Lower lobe of right lung (tissue), 2 donors: ENCODE data around the gene DNTTIP2. TPM values are rescaled to one million over a fixed set of nuclear protein-coding genes. Genes with fewer than 3 reads are reported as not detected.

Experiments used
- ATAC-seq, 2 donors: fragments of 200-7000 bp; cut with Tn5 transposase; one replicate each; pipeline ENCODE4 v1.9.1; 2020 to 2022; ENCODE audit warnings: mild to moderate bottlenecking in 2 of 2, moderate library complexity in 2 of 2
- DNase-seq: peaks from one replicate; pipeline ENCODE4 v3.0.0-alpha.2; 2020
- H3K27ac ChIP-seq: fragments of 200-600 bp; one replicate; pipeline ENCODE4 v1.8.0; 2022
- H3K27me3 ChIP-seq: fragments of 200-600 bp; one replicate; pipeline ENCODE4 v1.8.0; 2022; ENCODE audit warnings: low read depth
- H3K36me3 ChIP-seq: fragments of 200-600 bp; one replicate; pipeline ENCODE4 v1.8.0; 2022; ENCODE audit warnings: mild to moderate bottlenecking
- H3K4me1 ChIP-seq: fragments of 200-600 bp; one replicate; pipeline ENCODE4 v1.8.0; 2022
- H3K4me3 ChIP-seq: fragments of 200-600 bp; one replicate; pipeline ENCODE4 v1.8.0; 2022; ENCODE audit warnings: mild to moderate bottlenecking
- H3K9me3 ChIP-seq: fragments of 200-600 bp; one replicate; pipeline ENCODE4 v1.8.0; 2022
- intact Hi-C: fragments of 100-400 bp; cut with DNase I; formaldehyde crosslinking; loops from one replicate; pipeline ENCODE4 v1.11.0; 2022
- total RNA-seq: library from RNA; stranded (reverse); fragmentation: NEBNext Ultra II Directional; extraction: Animal tissue kit (Norgen Biotek cat#: 25700); gene quantifications from one replicate; pipeline ENCODE4 v1.2.1, GENCODE V29; 2021
- TF ChIP-seq, protein P1 (sequence below): fragments of 200-600 bp; IDR thresholded peaks from one replicate; pipeline ENCODE4 v1.8.0; 2022; ENCODE audit warnings: antibody characterized with exemption, mild to moderate bottlenecking
- donor health status: DM: no; HTN: yes; CAD: no; lungs with severe emphysema.

Gene DNTTIP2
- total RNA-seq, 1 donor from 2014 or later = 46.8 TPM

GRCh38 chr1:93827128-93827527, 51.9 kb downstream of the DNTTIP2 start:
- ATAC-seq (no peak), DNase-seq (no peak)
- no peaks in the 10 kb centered on the region for H3K9me3 ChIP-seq
- H3K27me3 ChIP-seq = no peaks in the 10 kb centered on the region
- no peaks in the 10 kb centered on the region for H3K36me3 ChIP-seq
- no peaks in the 10 kb centered on the region for H3K4me1 ChIP-seq
- H3K27ac ChIP-seq = no peak overlapping the region
- no peak overlapping the region for H3K4me3 ChIP-seq
- TF ChIP-seq, protein P1, sequence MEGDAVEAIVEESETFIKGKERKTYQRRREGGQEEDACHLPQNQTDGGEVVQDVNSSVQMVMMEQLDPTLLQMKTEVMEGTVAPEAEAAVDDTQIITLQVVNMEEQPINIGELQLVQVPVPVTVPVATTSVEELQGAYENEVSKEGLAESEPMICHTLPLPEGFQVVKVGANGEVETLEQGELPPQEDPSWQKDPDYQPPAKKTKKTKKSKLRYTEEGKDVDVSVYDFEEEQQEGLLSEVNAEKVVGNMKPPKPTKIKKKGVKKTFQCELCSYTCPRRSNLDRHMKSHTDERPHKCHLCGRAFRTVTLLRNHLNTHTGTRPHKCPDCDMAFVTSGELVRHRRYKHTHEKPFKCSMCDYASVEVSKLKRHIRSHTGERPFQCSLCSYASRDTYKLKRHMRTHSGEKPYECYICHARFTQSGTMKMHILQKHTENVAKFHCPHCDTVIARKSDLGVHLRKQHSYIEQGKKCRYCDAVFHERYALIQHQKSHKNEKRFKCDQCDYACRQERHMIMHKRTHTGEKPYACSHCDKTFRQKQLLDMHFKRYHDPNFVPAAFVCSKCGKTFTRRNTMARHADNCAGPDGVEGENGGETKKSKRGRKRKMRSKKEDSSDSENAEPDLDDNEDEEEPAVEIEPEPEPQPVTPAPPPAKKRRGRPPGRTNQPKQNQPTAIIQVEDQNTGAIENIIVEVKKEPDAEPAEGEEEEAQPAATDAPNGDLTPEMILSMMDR = no peak
- intact Hi-C loops = no loop called here

DNA sequence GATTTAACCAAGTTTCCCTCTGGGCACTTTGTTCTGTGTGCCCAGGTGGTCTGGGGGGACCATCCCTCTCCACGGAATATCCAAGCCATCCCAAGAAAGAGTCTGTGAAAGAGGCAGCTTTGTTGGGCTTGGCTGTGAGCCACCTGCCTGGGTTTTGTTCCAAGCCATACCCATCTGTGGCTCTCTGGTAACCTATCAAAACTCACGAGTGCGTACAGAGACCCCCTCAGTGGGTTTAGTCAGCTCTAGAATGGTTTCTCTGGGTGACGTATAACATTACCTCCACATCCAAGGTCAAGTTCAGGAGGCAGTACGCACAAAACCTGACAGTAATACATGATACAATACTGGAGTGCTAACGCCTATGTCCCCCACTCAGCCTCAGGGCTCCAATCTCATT, 54.2 kb downstream of the DNTTIP2 start:
- Histone ChIP-seq H3K27ac (no peak overlapping the region), H3K4me3 (no peak overlapping the region), H3K9me3 (no peaks in the 10 kb centered on the region), H3K4me1 (no peaks in the 10 kb centered on the region), H3K27me3 (no peaks in the 10 kb centered on the region), H3K36me3 (no peaks in the 10 kb centered on the region)
- TF ChIP-seq, protein P1 = no peak
- ATAC-seq (no peak), DNase-seq (no peak)
- intact Hi-C loops = no loop called here

DNA sequence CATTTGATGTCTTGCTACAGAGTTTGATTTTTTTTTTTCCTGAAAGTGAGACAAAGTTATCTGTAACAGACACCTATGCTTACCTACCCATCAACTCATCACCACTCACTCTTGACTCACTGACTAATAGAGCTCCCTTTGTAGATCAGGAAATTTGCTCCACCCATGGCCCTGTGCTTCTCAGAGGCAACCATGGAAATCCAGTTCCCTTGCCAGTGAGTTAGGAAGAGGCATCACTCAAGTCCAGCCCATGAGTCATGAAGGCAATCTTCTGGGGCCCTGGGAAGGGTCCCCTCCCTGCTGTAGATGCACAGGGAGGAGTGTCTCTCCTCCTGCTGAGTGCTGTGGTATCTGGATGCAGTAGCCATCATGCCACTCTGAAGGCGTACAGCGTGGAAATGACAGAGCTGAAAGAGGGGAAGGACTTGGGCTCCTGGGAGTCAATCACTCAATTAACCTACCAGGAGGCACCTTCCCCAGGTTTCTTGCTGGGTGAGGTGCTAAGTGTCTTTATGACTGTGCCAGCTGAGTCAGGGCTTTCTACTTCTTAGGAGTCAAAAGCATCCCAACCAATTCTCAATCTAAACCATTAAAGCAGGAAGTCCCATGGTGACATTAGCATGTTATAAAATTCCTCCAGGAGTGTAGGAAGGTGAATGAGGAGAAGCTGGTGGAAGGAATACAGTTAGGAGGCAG, 56.1 kb downstream of the DNTTIP2 start:
- ATAC-seq = no peak
- TF ChIP-seq, protein P1 = no peak
- H3K9me3 ChIP-seq = no peaks in the 10 kb centered on the region

DNA sequence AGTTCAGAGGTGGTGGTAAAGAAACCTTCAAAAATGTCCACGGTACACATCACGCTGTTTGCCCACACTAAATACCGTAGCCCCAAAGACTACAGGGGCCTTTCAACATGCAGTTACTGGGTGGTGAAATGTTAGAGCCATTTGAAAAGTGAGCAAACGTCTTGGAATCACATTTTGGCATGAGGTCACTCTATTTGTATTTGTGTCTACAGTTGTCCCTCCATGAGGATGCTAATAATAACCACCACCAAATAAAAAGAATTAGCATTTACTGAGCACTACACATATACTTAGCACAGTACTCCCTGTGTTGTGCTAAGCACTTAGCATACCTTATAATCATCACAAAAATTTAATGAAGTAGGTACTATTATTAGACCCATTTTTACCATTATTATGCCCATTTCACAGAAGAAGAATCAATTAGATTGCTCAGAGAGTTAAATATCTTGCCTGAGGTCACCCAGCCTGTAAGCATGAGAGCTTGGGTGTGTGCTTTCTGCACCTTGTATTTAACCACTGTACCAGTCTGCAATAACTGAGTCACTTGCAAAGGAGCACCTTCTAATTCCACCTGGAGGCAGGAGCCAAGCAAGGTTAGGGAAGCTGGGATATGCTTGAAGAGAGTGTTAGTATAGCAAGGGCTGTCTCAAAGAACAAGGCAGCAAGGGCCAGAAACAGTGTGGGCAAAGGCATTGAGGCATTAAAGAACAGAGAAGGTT, 57.4 kb downstream of the DNTTIP2 start:
- no peaks in the 10 kb centered on the region for H3K9me3 ChIP-seq
- peaks cover 20% of the 10 kb centered on the region for H3K4me1 ChIP-seq
- no peak overlapping the region for H3K27ac ChIP-seq
- ATAC-seq (no peak), DNase-seq (no peak)
- intact Hi-C loops = no loop called here
- H3K27me3 ChIP-seq = no peaks in the 10 kb centered on the region
- H3K4me3 ChIP-seq = no peak overlapping the region
- no peaks in the 10 kb centered on the region for H3K36me3 ChIP-seq
- TF ChIP-seq, protein P1 = no peak

More for the DNA sequence above, 56.1 kb downstream of the DNTTIP2 start:
- H3K27ac ChIP-seq = no peak overlapping the region
- H3K27me3 ChIP-seq = no peaks in the 10 kb centered on the region
- H3K36me3 ChIP-seq = no peaks in the 10 kb centered on the region
- H3K4me3 ChIP-seq = no peak overlapping the region
- no peak for DNase-seq
- intact Hi-C loops = no loop called here
- H3K4me1 ChIP-seq = peaks cover 8% of the 10 kb centered on the region

DNA sequence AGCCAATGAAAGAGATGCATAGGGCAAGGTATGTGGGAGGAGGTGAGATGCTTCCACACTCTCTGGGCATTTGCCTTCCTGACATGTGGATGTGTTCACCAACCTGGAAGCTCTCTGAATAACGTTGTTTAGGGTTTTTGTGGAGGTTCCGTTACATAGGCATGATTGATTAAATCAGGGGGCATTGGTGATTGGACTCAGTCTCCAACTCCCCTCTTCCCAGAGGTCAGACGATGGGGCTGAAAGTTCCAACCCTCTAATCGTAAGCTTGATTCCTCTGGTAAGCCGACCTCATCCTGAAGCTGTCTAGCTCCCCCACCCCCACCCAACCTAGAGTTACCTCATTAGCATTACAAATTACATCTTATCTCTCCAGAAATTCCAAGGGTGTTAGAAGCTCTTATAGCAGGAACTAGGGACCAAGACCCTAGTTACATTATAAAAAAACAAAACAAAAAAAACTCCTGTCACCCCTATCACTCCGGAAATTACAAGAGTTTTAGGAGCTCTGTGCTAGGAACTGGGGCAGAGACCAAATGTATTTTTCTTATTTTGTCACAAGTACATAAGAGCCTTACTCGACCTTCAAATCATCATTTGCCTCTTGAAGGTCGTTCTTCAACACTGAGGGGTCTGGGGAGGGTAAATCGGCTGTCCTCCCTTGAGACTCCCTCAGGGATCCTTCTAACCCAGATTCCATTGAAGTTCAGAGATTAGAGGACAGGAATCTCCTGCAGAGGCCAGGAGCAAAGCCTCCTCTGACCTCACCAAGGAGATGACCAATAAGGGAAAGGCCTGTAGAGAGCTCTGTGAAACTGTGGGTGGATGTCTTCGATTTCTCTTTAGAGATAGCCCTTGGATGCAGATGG, 58.2 kb downstream of the DNTTIP2 start:
- no peak for ATAC-seq

More for the DNA sequence above, 58.2 kb downstream of the DNTTIP2 start:
- Histone ChIP-seq H3K4me1 (peaks cover 20% of the 10 kb centered on the region), H3K27me3 (no peaks in the 10 kb centered on the region), H3K27ac (no peak overlapping the region), H3K36me3 (no peaks in the 10 kb centered on the region), H3K4me3 (no peak overlapping the region), H3K9me3 (no peaks in the 10 kb centered on the region)
- intact Hi-C loops = no loop called here
- TF ChIP-seq, protein P1 = no peak
- no peak for DNase-seq
